Stimulated activated CD4-positive, alpha-beta T cell treated with anti-CD3 and anti-CD28 coated beads, TNF-alpha, amount 100 ng/mL, for 48 hours (primary cell): ENCODE results near the gene SCRT2.

Source experiments
- DNase-seq, 3 donors: peaks; one replicate each; pipeline ENCODE4 v3.0.0-alpha.2; 2020; ENCODE audit warnings: low read depth in 3 of 3

SCRT2 gene

DNA sequence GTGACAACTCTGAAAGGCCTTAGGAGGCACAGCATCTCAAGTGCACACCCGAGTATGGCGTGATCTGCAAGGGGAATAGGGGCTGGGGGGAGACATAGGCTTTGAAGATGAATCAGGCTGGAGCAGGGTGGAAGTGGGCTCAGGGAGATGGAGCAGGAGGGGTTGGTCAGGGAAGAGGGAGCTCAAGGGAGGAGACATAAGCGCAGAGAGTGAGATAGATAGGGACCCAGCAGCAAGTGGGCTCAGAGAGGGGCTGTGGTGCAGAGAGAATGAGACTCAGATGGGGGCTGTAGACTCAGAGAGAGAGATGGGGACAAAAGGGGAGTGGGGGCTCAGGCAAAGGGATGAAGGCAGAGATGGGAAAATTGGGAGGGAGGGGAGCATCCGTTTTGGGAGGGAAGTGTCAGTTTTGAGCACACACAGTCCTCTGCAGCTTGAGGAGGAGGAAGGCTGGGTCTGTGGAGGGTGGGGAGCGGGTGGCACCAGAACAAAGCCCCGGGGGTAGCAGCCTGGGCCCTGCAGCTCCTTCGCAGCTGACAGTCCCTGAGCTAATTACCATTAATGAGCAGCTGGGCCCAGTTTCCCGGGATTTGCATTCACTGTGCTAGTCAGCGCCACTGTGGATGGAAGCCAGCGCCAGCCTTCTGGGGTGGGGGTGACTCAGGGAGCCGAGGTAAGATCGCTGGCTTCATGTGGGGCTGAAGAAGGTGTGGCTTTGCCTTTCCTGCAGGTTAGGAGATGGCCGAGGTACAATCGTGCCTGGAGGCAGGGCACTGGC is 41.3 kb downstream of the SCRT2 start:
- no peak for DNase-seq

- DNase-seq: no peak
Measured at GRCh38 chr20:631101-631500, 44.5 kb downstream of the SCRT2 start.

- DNase-seq: no peak
Measured at GRCh38 chr20:626579-626978, 49.0 kb downstream of the SCRT2 start.

- no peak for DNase-seq
Measured at GRCh38 chr20:625360-625932, 50.2 kb downstream of the SCRT2 start.

DNA sequence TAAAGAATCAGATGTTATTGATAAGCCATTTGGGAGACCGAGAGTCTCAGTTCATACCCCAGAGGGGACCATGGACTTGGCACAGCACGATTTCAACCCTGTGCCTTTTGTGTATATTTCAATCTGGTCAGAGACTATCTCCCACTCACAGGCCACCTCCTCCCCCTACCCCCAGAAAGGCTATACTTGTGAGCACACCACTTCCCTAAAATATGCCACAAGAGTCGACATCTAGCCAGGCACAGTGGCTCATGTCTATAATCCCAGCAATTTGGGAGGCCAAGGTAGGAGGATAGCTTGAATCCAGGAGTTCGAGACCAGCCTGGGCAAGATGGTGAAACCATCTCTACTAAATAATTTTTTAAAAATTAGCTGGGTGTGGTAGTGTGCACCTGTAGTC is 51.9 kb downstream of the SCRT2 start:
- no peak for DNase-seq

DNA sequence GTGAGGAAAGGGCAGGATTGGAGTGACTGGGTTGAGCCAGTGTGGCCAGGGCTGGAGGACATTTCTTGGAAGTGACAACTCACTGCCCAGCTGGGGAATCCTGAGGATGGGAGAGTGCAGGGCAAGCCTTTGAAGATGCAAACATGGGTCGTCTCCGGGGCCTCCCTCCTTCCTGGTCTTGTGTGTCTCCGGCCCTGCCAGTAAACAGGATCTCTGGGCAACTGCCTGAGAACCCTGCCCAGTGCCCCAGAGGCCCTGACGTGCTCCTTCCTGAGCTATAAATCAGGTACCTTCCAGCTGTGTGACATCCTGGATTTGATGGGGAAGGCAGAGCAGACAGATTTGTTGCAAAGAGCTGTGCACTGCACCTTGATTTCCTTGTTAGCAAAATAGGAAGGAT is 52.6 kb downstream of the SCRT2 start:
- no peak for DNase-seq

DNA sequence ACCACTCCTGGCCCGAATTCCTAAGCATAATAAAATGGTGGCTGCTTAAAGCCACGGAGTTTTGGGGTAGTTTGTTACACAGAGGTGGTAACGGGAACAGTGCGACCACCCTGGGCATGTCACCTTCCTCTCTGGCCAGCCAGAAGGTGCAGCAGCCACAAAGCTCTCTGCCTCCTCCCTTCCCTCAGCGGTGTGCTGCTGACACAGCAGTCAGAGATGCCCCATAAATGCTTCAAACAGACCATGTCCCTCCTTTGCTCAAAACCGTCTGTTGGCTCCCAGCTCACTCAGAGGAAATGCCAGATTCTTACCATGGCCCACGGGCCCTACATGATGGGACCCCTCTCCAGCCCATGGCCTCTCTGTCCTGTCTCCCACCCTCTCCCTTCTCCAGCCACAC is 53.4 kb downstream of the SCRT2 start:
- DNase-seq: no peak

GRCh38 chr20:621125-621756 is 54.4 kb downstream of the SCRT2 start:
- no peak for DNase-seq

DNA sequence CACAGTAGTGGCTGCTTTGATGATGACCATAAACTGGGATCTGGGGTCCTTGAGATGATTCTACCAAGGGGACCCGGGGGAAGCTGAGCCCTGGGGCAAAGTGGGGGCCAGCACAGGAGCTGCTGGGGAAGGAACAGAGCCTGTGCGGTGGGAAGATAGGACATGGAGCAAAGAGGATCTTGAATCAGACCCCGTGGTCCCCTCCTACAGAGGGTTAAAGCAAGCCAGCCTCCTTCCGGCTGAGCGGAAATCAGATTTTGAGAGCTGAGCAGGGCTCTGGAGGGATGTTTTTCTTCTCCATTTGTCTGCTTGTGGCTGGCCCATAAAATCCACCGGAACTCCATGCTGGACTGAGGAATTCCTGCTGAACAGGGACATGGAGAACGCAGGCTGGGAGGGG is 55.4 kb downstream of the SCRT2 start:
- DNase-seq: no peak

- no peak for DNase-seq
Measured at GRCh38 chr20:618980-619379, 56.6 kb downstream of the SCRT2 start.

DNA sequence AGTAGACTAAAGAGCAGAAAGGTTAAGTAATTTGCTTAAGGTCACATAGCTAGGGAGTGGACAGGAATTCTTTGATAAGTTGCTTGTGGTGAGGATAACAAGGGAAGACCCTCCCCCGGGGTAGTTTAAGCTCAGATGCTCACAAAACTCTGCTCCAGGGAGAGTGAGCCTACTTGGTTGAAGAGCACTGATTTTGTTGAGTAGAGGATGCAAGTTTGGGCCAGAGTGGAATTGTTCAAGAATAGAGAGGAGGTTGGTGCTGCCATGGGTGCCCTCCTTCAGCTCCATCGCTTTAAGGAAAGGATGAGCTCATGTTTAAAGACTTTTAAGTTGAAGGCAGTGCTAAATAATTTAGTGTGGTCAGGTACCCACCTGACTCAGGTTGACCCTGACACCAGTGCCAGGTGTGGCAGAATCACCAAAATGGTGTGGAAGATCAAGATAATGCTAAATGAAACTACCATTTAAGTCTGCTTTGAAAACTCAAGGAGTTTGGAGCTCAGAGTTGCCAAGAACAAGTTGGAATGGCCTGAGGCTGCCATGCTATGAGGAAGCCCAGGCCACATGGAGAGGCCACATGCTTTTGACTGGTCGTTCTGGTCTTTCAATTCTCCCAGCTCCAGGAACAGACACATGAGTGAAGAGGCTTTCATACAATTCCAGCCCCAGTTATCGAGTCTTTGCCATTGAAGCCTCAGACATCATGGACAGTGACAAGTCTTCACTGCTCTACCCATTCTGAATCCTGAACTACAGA is 57.5 kb downstream of the SCRT2 start:
- no peak for DNase-seq

- DNase-seq: no peak
Measured at GRCh38 chr20:615514-615913, 60.1 kb downstream of the SCRT2 start.

GRCh38 chr20:611843-612185 is 63.8 kb downstream of the SCRT2 start:
- DNase-seq: no peak
